Ovary (tissue), 9 donors: Measurements from ENCODE around the gene DNM2. TPM values are rescaled to one million over a fixed set of nuclear protein-coding genes. Genes with fewer than 3 reads are reported as not detected.

Experiments used
- DNase-seq, 5 donors: peaks; one replicate each; pipeline ENCODE4 v3.0.0-alpha.2; 2019 to 2020
- H3K27ac ChIP-seq, 2 donors: fragments of 200-600 bp; one replicate each; pipeline versions ENCODE4 v1.5.1 to v1.8.0; 2019 to 2022
- H3K27me3 ChIP-seq: fragments of 200-600 bp; one replicate; pipeline ENCODE4 v1.8.0; 2022
- H3K36me3 ChIP-seq: fragments of 200-600 bp; sonication (generic); one replicate; pipeline ENCODE4 v1.5.1; 2019
- H3K4me1 ChIP-seq: one replicate; pipeline ENCODE4 v1.8.1; 2013; ENCODE audit warnings: mild to moderate bottlenecking, moderate library complexity; ENCODE audit not compliant: insufficient read depth
- H3K4me3 ChIP-seq: fragments of 200-600 bp; sonication (generic); one replicate; pipeline ENCODE4 v1.5.1; 2017
- H3K9me3 ChIP-seq, 2 donors: fragments of 200-600 bp in 1 of 2; sonication (generic) in 1 of 2; one replicate each; pipeline versions ENCODE4 v1.5.1 to v1.8.1; 2013 to 2019; ENCODE audit warnings: mild to moderate bottlenecking in 1 of 2, moderate library complexity in 1 of 2
- CTCF ChIP-seq, 3 donors: fragments of 450-650 bp in 2 of 3; fragments of 200-600 bp in 1 of 3; IDR thresholded peaks; one replicate each; pipeline versions ENCODE4 v1.5.1 to v1.8.0; 2016 to 2022; ENCODE audit warnings: antibody characterized with exemption in 3 of 3, mild to moderate bottlenecking in 1 of 3
- EP300 ChIP-seq: sonication (generic); formaldehyde crosslinking; IDR thresholded peaks from one replicate; pipeline ENCODE4 v1.6.1; 2017; ENCODE audit warnings: antibody characterized with exemption
- POLR2A ChIP-seq: fragments of 450-650 bp; IDR thresholded peaks from one replicate; pipeline ENCODE4 v1.6.1; 2017; ENCODE audit warnings: antibody characterized with exemption, mild to moderate bottlenecking, moderate library complexity
- WGBS, 3 donors: extraction: QIAGEN DNeasy Blood & Tissue Kit in 1 of 3; methylation state at CpG; one replicate each; pipeline versions ENCODE4 v1.1.5 to v1.1.7; 2013 to 2017; 5-methylcytosine and 5-hydroxymethylcytosine counted together
- intact Hi-C, 4 donors: fragments of 100-400 bp; cut with DNase I; formaldehyde crosslinking; loops; one replicate each; pipeline versions ENCODE4 v1.11.0 to v1.15.1; 2022 to 2023
- polyA plus RNA-seq, 2 donors: library from polyadenylated mRNA; stranded (reverse); fragments of 200-250 nt in 1 of 2; fragments of 350-450 nt in 1 of 2; fragmentation: Illumina TruSeq in 1 of 2; extraction: RNeasy Lipid Tissue Mini Kit (QIAGEN cat#74804) in 1 of 2; gene quantifications; one replicate each; pipeline ENCODE4 v1.2.3, GENCODE V29; 2013 to 2014
- total RNA-seq, 7 donors: library from RNA; depleted of rRNA in 2 of 7; stranded (reverse); fragments of >200 nt in 2 of 7; fragmentation: NEBNext Ultra II Directional in 3 of 7; extraction: Animal tissue kit (Norgen Biotek cat#: 25700) in 3 of 7; gene quantifications; one replicate each; pipeline versions ENCODE4 v1.1.0 to v1.2.4, GENCODE V29; 2016 to 2023
- donor health status: DM: no; HTN: no; CAD: no; lungs with moderate emphysema.
- donor health status: DM: no; HTN: no; CAD: no.
- donor health status: Bipolar disorder and iron deficiency.
- donor health status: DM: yes; HTN: yes; CAD: no.
- donor health status: DM: no; HTN: no; CAD: no.
- donor health status: DM: yes; HTN: yes; CAD: no.

DNM2 gene
- total and polyA plus RNA-seq, 9 donors, result 51.1 to 121 (median 74.3) TPM

GRCh38 chr19:10774893-10775292, 57.0 kb downstream of the DNM2 start:
- no peak for TF ChIP-seq EP300
- no peak for TF ChIP-seq POLR2A
- no peak for TF ChIP-seq CTCF (IDR thresholded peaks at IDR 0.05)
- Histone ChIP-seq H3K9me3 (no peaks in the 10 kb centered on the region), H3K36me3 (no peaks in the 10 kb centered on the region), H3K27me3 (no peaks in the 10 kb centered on the region), H3K27ac (no peak overlapping the region), H3K4me1 (peaks cover under 1% of the 10 kb centered on the region), H3K4me3 (no peak overlapping the region)
- intact Hi-C loops, result no loop called here
- 94 to 98% (median 94%) methylated on average over 6 of the region's 6 CpGs for WGBS, 3 donors
- no peak for DNase-seq

- no peaks in the 10 kb centered on the region for H3K9me3 ChIP-seq
- WGBS, 3 donors, result 77 to 78% (median 78%) methylated on average over 14 of the region's 14 CpGs
- DNase-seq, result no peak
- H3K36me3 ChIP-seq, result no peaks in the 10 kb centered on the region
- H3K4me1 ChIP-seq, result no peaks in the 10 kb centered on the region
- no peak overlapping the region for H3K27ac ChIP-seq
- H3K4me3 ChIP-seq, result no peak overlapping the region
- intact Hi-C loops, result no loop called here
- no peaks in the 10 kb centered on the region for H3K27me3 ChIP-seq
- TF ChIP-seq POLR2A, result no peak
- no peak for TF ChIP-seq CTCF (IDR thresholded peaks at IDR 0.05)
- no peak for TF ChIP-seq EP300
Observed at GRCh38 chr19:10776900-10777650, 59.2 kb downstream of the DNM2 start.

- Histone ChIP-seq H3K36me3 (no peaks in the 10 kb centered on the region), H3K4me3 (no peak overlapping the region), H3K9me3 (no peaks in the 10 kb centered on the region), H3K27me3 (no peaks in the 10 kb centered on the region), H3K4me1 (no peaks in the 10 kb centered on the region), H3K27ac (no peak overlapping the region)
- intact Hi-C loops, result no loop called here
- no peak for TF ChIP-seq EP300
- TF ChIP-seq CTCF (IDR thresholded peaks at IDR 0.05), result no peak
- no peak for TF ChIP-seq POLR2A
- 74 to 80% (median 74%) methylated on average over 6 of the region's 6 CpGs for WGBS, 3 donors
- DNase-seq, result no peak
Observed at GRCh38 chr19:10780368-10780767, 62.5 kb downstream of the DNM2 start.

- no peak for DNase-seq
- 81 to 87% (median 84%) methylated on average over 13 of the region's 13 CpGs for WGBS, 3 donors
- no peaks in the 10 kb centered on the region for H3K27me3 ChIP-seq
Observed at GRCh38 chr19:10782795-10783194, 64.9 kb downstream of the DNM2 start.

More at GRCh38 chr19:10782795-10783194, 64.9 kb downstream of the DNM2 start:
- TF ChIP-seq CTCF (IDR thresholded peaks at IDR 0.05), result no peak
- TF ChIP-seq EP300, result no peak
- no peak for TF ChIP-seq POLR2A
- no peaks in the 10 kb centered on the region for H3K4me1 ChIP-seq
- H3K27ac ChIP-seq, result no peak overlapping the region
- H3K4me3 ChIP-seq, result no peak overlapping the region
- intact Hi-C loops, result no loop called here
- no peaks in the 10 kb centered on the region for H3K36me3 ChIP-seq
- H3K9me3 ChIP-seq, result no peaks in the 10 kb centered on the region
